ENCODE measurements around the gene MED13.

DNA sequence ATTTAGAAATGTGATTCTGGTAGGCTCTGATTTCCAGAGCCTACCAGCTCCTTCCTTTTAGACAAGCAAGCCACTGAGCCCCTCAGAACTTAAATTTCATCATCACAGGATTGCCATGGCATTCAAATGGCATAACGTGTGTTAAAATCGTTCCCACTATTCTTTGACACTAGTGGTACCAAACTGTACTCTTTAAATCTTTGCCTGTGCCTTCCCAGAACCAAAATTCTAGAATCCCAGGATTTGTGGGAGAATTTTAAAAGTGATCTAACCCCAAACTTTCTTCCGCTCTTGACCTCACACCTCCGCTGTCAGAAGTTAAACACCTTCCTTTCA, 137.0 kb downstream of the MED13 start:
- no peak for TF ChIP-seq EZH2phosphoT487 (conservative IDR thresholded peaks at IDR 0.05; ENCODE audit: low read length)
- TF ChIP-seq, protein P1, sequence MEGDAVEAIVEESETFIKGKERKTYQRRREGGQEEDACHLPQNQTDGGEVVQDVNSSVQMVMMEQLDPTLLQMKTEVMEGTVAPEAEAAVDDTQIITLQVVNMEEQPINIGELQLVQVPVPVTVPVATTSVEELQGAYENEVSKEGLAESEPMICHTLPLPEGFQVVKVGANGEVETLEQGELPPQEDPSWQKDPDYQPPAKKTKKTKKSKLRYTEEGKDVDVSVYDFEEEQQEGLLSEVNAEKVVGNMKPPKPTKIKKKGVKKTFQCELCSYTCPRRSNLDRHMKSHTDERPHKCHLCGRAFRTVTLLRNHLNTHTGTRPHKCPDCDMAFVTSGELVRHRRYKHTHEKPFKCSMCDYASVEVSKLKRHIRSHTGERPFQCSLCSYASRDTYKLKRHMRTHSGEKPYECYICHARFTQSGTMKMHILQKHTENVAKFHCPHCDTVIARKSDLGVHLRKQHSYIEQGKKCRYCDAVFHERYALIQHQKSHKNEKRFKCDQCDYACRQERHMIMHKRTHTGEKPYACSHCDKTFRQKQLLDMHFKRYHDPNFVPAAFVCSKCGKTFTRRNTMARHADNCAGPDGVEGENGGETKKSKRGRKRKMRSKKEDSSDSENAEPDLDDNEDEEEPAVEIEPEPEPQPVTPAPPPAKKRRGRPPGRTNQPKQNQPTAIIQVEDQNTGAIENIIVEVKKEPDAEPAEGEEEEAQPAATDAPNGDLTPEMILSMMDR (IDR thresholded peaks at IDR 0.05; ENCODE audit: insufficient read depth, low read length, poor library complexity, severe bottlenecking) = no peak
